ENCODE data around the gene PTX4.

PTX4 gene

DNA sequence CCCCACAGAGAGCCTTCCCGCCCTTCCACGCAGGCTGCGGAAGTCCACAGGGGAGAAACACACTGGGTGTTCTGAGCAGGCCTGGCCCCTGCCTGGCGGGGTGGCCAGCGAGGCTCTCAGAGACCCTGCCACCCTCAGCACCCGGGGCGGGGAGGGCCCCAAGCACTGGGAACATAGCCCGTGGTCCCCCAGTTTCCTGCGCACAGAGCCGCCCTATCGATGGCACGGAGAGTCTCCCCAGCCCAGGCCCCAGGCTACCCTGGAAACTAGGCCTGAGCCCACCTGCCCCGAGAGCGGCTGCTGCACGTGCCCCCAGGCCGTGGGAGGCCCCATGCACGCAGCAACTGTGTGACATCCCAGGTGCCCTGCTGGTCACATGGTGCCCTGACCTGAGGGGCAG, 34.2 kb downstream of the PTX4 start:
- Histone ChIP-seq H3K9ac (ENCODE audit: low read length) (no peak overlapping the region), H3K36me3 (ENCODE audit: control insufficient read depth, insufficient read depth, low read length, severe bottlenecking) (peaks cover 72% of the 10 kb centered on the region)
- no peak for DNase-seq (ENCODE audit: low read depth)

DNA sequence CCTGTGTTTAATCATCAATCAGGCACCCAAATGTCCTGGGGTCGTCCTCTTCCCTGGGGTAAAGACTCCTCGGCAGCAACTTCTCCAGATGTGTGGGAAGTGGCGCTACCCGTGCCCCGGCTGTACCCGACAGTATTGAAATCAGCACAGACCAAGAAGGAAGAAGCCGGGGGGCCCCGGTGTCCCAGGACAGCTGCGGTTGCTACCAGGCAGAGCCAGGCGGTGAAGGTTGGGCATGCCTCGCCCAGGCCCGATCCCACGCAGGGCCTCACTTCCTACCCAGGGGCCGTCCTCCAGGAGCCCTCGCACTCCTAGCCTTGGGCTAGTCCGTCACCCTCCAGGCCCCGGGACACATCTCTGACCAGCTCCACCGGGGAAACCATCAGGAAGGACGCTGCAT, 35.4 kb downstream of the PTX4 start:
- no peak for DNase-seq (ENCODE audit: low read depth)
- no peak overlapping the region for H3K9ac ChIP-seq (ENCODE audit: low read length)
- no peaks in the 10 kb centered on the region for H3K4me1 ChIP-seq (ENCODE audit: control insufficient read depth, insufficient read depth, low read length)
- H3K36me3 ChIP-seq (ENCODE audit: control insufficient read depth, insufficient read depth, low read length, severe bottlenecking), result peaks cover 78% of the 10 kb centered on the region
- H3K27me3 ChIP-seq (replicated peaks; ENCODE audit: control insufficient read depth, insufficient read depth, low read length), result no peaks in the 10 kb centered on the region
- no peaks in the 10 kb centered on the region for H3K9me3 ChIP-seq (ENCODE audit: control insufficient read depth, low read length)
- no peak overlapping the region for H3K4me3 ChIP-seq (ENCODE audit: low read length)

More for the DNA sequence above, 34.2 kb downstream of the PTX4 start:
- no peak overlapping the region for H3K4me3 ChIP-seq (ENCODE audit: low read length)
- no peaks in the 10 kb centered on the region for H3K27me3 ChIP-seq (replicated peaks; ENCODE audit: control insufficient read depth, insufficient read depth, low read length)
- H3K4me1 ChIP-seq (ENCODE audit: control insufficient read depth, insufficient read depth, low read length), result no peaks in the 10 kb centered on the region
- H3K9me3 ChIP-seq (ENCODE audit: control insufficient read depth, low read length), result no peaks in the 10 kb centered on the region

DNA sequence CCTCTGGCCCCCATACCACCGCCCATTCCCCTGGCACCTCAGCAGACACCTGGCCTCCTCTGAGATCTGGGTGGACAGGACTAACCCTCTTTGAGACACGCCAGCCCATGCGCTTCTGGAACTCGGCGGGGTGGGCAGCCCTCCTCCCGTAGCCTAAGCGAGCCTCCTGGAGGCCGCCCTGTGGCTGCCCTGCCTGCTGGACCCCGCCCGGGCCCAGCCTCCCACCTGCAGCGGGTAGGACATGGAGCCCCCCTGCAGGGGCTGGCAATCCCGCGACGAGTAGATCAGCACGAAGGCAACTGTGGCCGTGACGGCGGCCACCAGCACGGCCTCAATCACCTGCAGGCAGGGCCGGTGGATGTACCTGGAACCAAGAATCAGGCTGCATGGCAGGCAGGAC, 36.2 kb downstream of the PTX4 start:
- peaks cover 80% of the 10 kb centered on the region for H3K36me3 ChIP-seq (ENCODE audit: control insufficient read depth, insufficient read depth, low read length, severe bottlenecking)

DNA sequence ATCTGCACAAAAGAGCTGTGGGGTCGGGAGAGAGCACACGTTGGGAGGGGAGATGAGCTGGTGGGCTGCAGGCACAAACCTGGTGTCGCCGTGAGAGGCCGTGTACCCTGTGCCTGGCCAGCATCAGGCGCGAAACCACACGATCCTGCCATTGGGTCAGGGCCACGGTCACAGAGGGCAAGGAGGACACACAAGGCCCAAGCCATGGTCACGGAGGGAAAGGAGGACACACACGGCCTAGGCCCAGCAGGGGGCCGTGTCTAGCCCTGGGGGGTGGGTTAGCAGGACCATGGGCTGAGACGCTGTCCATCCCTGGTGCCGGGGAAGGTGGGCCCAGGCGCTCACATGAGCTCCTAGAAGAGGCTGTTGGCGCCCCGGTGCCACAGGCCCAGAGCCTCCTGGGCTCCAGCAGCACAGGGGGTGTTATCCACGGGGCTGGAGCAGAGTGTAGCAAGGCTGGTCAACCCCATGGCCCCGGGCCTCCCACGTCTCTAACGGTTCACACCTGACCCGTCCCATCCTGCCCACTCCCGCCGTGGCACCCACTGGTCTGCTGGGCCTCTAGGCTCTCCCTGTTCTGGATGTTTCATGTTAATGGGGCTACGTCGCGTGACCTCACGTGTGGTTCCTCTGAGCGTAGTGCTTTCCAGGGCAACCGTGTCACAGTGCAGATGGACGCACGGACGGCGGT, 36.9 kb downstream of the PTX4 start:
- Histone ChIP-seq H3K9ac (ENCODE audit: low read length) (no peak overlapping the region), H3K27me3 (replicated peaks; ENCODE audit: control insufficient read depth, insufficient read depth, low read length) (no peaks in the 10 kb centered on the region), H3K9me3 (ENCODE audit: control insufficient read depth, low read length) (no peaks in the 10 kb centered on the region), H3K4me3 (ENCODE audit: low read length) (no peak overlapping the region), H3K36me3 (ENCODE audit: control insufficient read depth, insufficient read depth, low read length, severe bottlenecking) (peaks cover 75% of the 10 kb centered on the region), H3K4me1 (ENCODE audit: control insufficient read depth, insufficient read depth, low read length) (no peaks in the 10 kb centered on the region)
- no peak for DNase-seq (ENCODE audit: low read depth)

More for the DNA sequence above, 36.2 kb downstream of the PTX4 start:
- no peaks in the 10 kb centered on the region for H3K4me1 ChIP-seq (ENCODE audit: control insufficient read depth, insufficient read depth, low read length)
- DNase-seq (ENCODE audit: low read depth), result no peak
- no peaks in the 10 kb centered on the region for H3K27me3 ChIP-seq (replicated peaks; ENCODE audit: control insufficient read depth, insufficient read depth, low read length)
- no peaks in the 10 kb centered on the region for H3K9me3 ChIP-seq (ENCODE audit: control insufficient read depth, low read length)
- H3K9ac ChIP-seq (ENCODE audit: low read length), result no peak overlapping the region
- H3K4me3 ChIP-seq (ENCODE audit: low read length), result no peak overlapping the region

DNA sequence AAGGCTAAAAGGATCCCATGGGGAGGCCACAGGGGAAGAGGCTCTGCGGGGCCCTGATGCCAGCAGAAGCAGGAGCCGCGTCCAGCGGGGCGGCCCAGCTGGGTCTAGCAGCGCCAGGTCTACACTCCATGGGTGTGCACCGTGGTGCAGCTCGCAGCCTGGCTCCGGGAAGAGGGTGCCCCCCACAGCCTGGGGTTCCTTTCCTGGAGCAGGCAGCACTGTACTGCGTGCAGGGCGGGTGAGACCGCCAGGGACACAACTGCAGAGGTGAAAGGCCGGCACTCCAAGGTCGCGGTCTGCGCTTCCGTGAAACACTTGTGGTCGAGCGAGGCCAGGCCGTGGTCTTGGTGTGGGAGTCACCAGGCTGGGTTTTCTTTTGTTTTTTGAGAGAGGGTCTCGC, 37.9 kb downstream of the PTX4 start:
- Histone ChIP-seq H3K27me3 (replicated peaks; ENCODE audit: control insufficient read depth, insufficient read depth, low read length) (no peaks in the 10 kb centered on the region), H3K4me1 (ENCODE audit: control insufficient read depth, insufficient read depth, low read length) (no peaks in the 10 kb centered on the region), H3K36me3 (ENCODE audit: control insufficient read depth, insufficient read depth, low read length, severe bottlenecking) (peaks cover 73% of the 10 kb centered on the region), H3K4me3 (ENCODE audit: low read length) (no peak overlapping the region), H3K9ac (ENCODE audit: low read length) (no peak overlapping the region), H3K9me3 (ENCODE audit: control insufficient read depth, low read length) (no peaks in the 10 kb centered on the region)
- no peak for DNase-seq (ENCODE audit: low read depth)

DNA sequence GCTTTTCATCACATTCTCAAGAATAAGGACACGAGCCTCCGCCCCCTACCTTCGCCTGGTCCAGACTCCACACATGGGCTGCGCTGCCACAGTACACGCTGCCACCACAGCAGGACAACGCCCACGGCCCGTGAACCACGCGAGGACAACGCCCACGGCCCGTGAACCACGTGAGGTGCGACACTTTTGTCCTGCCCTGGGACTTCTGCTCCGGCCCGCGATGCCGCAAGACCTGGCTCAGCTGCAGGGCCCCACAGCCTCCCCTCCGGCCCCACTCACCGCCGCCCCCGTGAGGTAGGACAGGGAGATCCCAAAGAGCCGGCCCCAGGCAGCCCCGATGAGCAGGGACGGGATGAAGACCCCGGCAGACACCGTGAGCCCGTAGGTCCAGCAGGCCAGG, 38.5 kb downstream of the PTX4 start:
- Histone ChIP-seq H3K4me1 (ENCODE audit: control insufficient read depth, insufficient read depth, low read length) (no peaks in the 10 kb centered on the region), H3K9ac (ENCODE audit: low read length) (no peak overlapping the region), H3K9me3 (ENCODE audit: control insufficient read depth, low read length) (no peaks in the 10 kb centered on the region), H3K27me3 (replicated peaks; ENCODE audit: control insufficient read depth, insufficient read depth, low read length) (no peaks in the 10 kb centered on the region), H3K4me3 (ENCODE audit: low read length) (no peak overlapping the region), H3K36me3 (ENCODE audit: control insufficient read depth, insufficient read depth, low read length, severe bottlenecking) (peaks cover 67% of the 10 kb centered on the region)
- DNase-seq (ENCODE audit: low read depth), result no peak

DNA sequence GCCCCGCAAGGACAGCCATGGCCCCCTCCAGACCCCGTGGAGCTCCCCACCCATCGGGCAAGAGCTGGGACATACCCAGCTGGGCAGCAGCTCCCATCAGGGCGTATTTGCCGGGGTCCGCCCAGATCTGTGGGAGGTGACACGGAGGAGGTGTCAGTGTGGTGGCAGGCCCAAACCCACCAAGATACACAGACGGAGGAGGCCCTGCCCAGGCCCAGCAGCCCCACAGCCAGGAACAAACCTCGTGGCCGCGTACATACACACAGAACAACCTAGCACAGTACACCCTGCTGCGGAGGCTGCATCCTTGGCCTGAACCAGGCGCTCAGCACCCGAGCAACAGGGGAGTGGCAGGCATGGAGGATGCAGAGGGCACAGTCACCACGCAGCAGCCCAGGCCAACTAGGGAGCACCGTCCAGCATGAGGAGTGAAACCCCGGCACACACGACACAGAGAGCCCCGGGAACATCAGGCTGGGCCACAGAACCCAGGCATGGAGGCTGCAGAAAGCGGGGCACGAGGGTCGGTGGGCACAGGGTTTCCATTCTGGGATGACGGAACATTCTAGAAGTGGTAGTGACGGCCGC, 39.4 kb downstream of the PTX4 start:
- Histone ChIP-seq H3K36me3 (ENCODE audit: control insufficient read depth, insufficient read depth, low read length, severe bottlenecking) (peaks cover 58% of the 10 kb centered on the region), H3K27me3 (replicated peaks; ENCODE audit: control insufficient read depth, insufficient read depth, low read length) (no peaks in the 10 kb centered on the region), H3K9ac (ENCODE audit: low read length) (no peak overlapping the region), H3K4me1 (ENCODE audit: control insufficient read depth, insufficient read depth, low read length) (no peaks in the 10 kb centered on the region), H3K4me3 (ENCODE audit: low read length) (no peak overlapping the region), H3K9me3 (ENCODE audit: control insufficient read depth, low read length) (no peaks in the 10 kb centered on the region)
- DNase-seq (ENCODE audit: low read depth), result no peak

DNA sequence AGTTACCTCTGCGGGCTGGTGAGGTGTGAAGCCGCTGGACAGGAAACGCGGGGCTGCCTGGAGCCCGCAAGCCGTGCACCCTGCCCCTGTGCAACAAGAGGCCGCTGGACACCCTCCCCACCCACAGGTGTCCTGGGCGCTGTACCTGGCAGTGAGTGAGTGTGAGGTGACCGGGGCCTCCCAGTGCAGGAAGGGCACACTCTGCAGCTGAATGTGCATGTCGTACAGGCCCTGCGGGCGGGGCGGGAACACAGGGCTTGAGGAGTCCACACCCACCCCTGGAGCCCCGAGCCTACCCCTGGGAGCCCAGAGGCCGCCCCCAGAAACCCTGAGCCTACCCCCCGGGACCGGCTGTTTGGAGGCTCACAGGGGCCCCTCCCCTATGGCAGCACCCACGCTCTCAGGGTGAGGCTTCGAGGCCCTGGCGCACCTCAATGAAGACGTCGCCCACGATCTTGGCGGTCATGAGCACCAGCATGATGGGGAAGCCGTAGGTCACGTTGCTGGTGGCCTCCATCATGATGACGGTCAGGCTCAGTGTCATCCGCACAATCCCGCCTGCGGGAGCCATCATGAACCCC, 40.1 kb downstream of the PTX4 start:
- Histone ChIP-seq H3K4me1 (ENCODE audit: control insufficient read depth, insufficient read depth, low read length) (no peaks in the 10 kb centered on the region), H3K4me3 (ENCODE audit: low read length) (no peak overlapping the region), H3K36me3 (ENCODE audit: control insufficient read depth, insufficient read depth, low read length, severe bottlenecking) (peaks cover 51% of the 10 kb centered on the region), H3K9me3 (ENCODE audit: control insufficient read depth, low read length) (no peaks in the 10 kb centered on the region), H3K27me3 (replicated peaks; ENCODE audit: control insufficient read depth, insufficient read depth, low read length) (no peaks in the 10 kb centered on the region), H3K9ac (ENCODE audit: low read length) (no peak overlapping the region)
- no peak for DNase-seq (ENCODE audit: low read depth)

DNA sequence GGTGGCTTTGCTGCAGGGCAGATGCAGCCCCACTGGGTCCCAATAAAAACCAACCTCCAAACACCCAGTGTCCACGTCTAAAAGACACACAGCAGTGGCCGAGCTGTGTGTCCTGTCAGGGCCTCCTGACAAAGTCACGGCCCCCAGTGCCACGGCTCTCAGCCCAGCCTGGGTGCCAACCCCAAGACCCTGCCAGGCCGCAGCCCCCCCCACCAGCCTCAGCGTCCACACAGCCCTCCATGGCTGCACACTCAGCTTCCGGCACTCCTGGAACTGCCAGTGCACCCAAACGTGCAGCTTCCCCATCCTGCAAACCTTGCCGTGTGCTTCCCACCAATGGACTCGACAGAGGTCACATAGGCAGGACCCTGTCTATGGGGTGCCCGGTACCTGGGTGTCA, 40.8 kb downstream of the PTX4 start:
- H3K36me3 ChIP-seq (ENCODE audit: control insufficient read depth, insufficient read depth, low read length, severe bottlenecking), result peaks cover 47% of the 10 kb centered on the region
- DNase-seq (ENCODE audit: low read depth), result no peak

DNA sequence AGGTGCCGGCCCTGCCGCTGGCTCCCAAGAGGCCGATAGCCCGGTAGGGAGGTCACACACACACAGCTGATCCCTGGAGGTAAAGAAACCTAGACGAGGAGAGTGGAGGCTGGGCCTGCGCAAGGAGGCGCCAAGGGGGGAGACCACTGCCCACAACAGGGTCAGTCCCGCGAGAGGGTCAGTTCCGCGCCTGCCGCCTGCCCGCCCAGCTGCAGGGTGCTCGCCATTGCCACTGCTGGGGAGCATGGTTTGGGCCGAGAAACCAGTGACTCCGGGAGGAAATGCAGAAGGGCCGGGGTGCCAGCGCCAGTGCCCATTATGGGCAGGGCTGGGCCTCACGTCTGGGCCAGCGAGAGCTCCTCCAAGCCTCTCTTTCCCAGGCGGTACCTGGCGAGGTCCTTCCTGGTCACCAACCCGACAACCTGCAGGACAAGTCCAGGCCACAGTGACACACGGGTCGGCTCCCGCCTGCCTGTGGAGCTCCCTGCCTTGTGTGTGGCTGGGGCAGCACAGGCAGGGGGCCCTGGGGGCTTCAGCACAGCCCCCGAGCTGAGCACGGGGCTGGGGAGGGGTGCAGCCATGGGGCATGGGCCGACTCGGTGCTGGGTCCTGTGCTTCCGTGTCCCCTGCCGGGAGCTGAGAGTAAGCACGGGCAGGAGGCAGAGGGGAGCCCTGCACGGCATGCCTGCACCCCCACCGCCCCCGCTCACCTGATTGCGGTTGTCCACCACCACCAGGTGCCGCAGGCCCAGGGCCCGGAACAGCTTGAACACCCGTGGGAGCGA, 42.3 kb downstream of the PTX4 start:
- Histone ChIP-seq H3K27me3 (replicated peaks; ENCODE audit: control insufficient read depth, insufficient read depth, low read length) (no peaks in the 10 kb centered on the region), H3K36me3 (ENCODE audit: control insufficient read depth, insufficient read depth, low read length, severe bottlenecking) (peaks cover 34% of the 10 kb centered on the region), H3K9me3 (ENCODE audit: control insufficient read depth, low read length) (no peaks in the 10 kb centered on the region), H3K4me1 (ENCODE audit: control insufficient read depth, insufficient read depth, low read length) (no peaks in the 10 kb centered on the region), H3K4me3 (ENCODE audit: low read length) (no peak overlapping the region), H3K9ac (ENCODE audit: low read length) (no peak overlapping the region)
- no peak for DNase-seq (ENCODE audit: low read depth)

More for the DNA sequence above, 40.8 kb downstream of the PTX4 start:
- no peak overlapping the region for H3K9ac ChIP-seq (ENCODE audit: low read length)
- no peak overlapping the region for H3K4me3 ChIP-seq (ENCODE audit: low read length)
- no peaks in the 10 kb centered on the region for H3K9me3 ChIP-seq (ENCODE audit: control insufficient read depth, low read length)
- no peaks in the 10 kb centered on the region for H3K4me1 ChIP-seq (ENCODE audit: control insufficient read depth, insufficient read depth, low read length)
- no peaks in the 10 kb centered on the region for H3K27me3 ChIP-seq (replicated peaks; ENCODE audit: control insufficient read depth, insufficient read depth, low read length)

DNA sequence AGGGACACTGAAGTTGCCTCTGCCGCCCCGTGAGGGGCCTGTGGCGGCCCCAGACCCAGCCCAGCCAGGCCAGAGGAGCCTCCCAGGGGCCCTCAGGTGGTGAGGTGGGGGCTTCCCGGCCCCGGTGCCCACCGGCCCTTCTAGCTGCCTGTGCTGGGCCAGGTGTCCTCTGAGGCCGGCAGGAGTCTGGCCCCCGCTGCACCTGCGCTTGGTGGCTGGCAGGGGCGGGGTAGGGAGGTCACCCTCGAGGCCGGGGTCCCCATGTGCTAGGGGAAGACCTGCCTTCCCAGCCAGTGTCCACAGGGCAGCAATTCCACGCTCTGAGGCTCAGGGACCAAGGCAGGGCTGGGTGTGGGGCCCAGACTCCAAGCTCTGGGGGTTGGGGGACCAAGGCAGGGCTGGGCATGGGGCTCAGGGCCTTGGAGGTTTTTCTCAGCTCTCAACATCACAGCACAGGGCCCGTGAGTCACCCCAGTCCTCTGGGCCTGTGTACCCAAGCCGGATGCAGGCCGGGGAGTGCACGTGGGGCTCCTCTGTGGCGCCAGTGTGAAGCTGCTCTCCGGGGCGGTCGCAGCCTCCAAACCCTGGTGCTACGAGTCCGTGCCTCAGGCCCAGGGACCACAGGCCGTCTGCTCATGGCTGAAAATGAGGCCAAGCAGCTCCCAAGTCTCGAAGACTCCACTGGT, 43.1 kb downstream of the PTX4 start:
- H3K36me3 ChIP-seq (ENCODE audit: control insufficient read depth, insufficient read depth, low read length, severe bottlenecking), result peaks cover 26% of the 10 kb centered on the region
- H3K9ac ChIP-seq (ENCODE audit: low read length), result no peak overlapping the region
- no peaks in the 10 kb centered on the region for H3K27me3 ChIP-seq (replicated peaks; ENCODE audit: control insufficient read depth, insufficient read depth, low read length)
- no peak overlapping the region for H3K4me3 ChIP-seq (ENCODE audit: low read length)
- no peaks in the 10 kb centered on the region for H3K4me1 ChIP-seq (ENCODE audit: control insufficient read depth, insufficient read depth, low read length)
- no peaks in the 10 kb centered on the region for H3K9me3 ChIP-seq (ENCODE audit: control insufficient read depth, low read length)
- no peak for DNase-seq (ENCODE audit: low read depth)

Measured in adipocyte (in vitro differentiated cells).